Activated naive CD4-positive, alpha-beta T cell treated with anti-CD3 and anti-CD28 coated beads, Interleukin-2, amount 10 ng/mL, durations not matched to agents 7 days and 5 days (primary cell): ENCODE data around the gene TMEM178B.
"Not testable (repeated sequence)": the region's sequence is repeated elsewhere in the genome, so short reads cannot be mapped to it uniquely, and the experiment has no call there.

Experiments used
- CTCF ChIA-PET: fragments of 350-600 bp; sonication (Branson Sonifier 250); formaldehyde crosslinking; loops from one replicate; lab custom pipeline; 2021; ENCODE audit warnings: antibody characterized with exemption; lab: Charles Lee
- DNase-seq: peaks from one replicate; pipeline ENCODE4 v3.0.0-alpha.2; 2020
- H3K27ac Mint-ChIP-seq: one replicate; pipeline ENCODE4 v1.8.0; 2021; ENCODE audit warnings: mild to moderate bottlenecking, moderate library complexity, mixed read lengths
- H3K27me3 Mint-ChIP-seq: one replicate; pipeline ENCODE4 v1.8.0; 2021; ENCODE audit warnings: mild to moderate bottlenecking, mixed read lengths
- H3K36me3 Mint-ChIP-seq: one replicate; pipeline ENCODE4 v1.8.0; 2021; ENCODE audit warnings: mixed read lengths
- H3K4me1 Mint-ChIP-seq: one replicate; pipeline ENCODE4 v1.8.0; 2021; ENCODE audit warnings: mixed read lengths
- H3K4me3 Mint-ChIP-seq: one replicate; pipeline ENCODE4 v1.8.0; 2021; ENCODE audit warnings: mild to moderate bottlenecking, moderate library complexity, mixed read lengths
- H3K9me3 Mint-ChIP-seq: one replicate; pipeline ENCODE4 v1.8.0; 2021; ENCODE audit warnings: mixed read lengths

The TMEM178B gene

GRCh38 chr7:141386881-141387280, 313.0 kb downstream of the TMEM178B start:
- H3K27ac Mint-ChIP-seq = no peak overlapping the region

GRCh38 chr7:141387521-141388217, 313.8 kb downstream of the TMEM178B start:
- no peak overlapping the region for H3K4me3 Mint-ChIP-seq
- no peak for DNase-seq
- no peaks in the 10 kb centered on the region for H3K9me3 Mint-ChIP-seq
- H3K36me3 Mint-ChIP-seq = no peaks in the 10 kb centered on the region
- H3K4me1 Mint-ChIP-seq = no peaks in the 10 kb centered on the region
- H3K27ac Mint-ChIP-seq = no peak overlapping the region
- CTCF ChIA-PET = no interaction called here
- peaks cover 3% of the 10 kb centered on the region for H3K27me3 Mint-ChIP-seq

More at GRCh38 chr7:141386881-141387280, 313.0 kb downstream of the TMEM178B start:
- H3K4me3 Mint-ChIP-seq = no peak overlapping the region
- CTCF ChIA-PET = no interaction called here
- H3K9me3 Mint-ChIP-seq = no peaks in the 10 kb centered on the region
- H3K4me1 Mint-ChIP-seq = no peaks in the 10 kb centered on the region
- H3K27me3 Mint-ChIP-seq = peaks cover 3% of the 10 kb centered on the region
- no peaks in the 10 kb centered on the region for H3K36me3 Mint-ChIP-seq
- no peak for DNase-seq

GRCh38 chr7:141389140-141389796, 315.4 kb downstream of the TMEM178B start:
- CTCF ChIA-PET = no interaction called here

GRCh38 chr7:141390339-141390738, 316.5 kb downstream of the TMEM178B start:
- Mint-ChIP-seq H3K27ac (no peak overlapping the region), H3K36me3 (no peaks in the 10 kb centered on the region), H3K4me1 (no peaks in the 10 kb centered on the region), H3K27me3 (peaks cover 3% of the 10 kb centered on the region), H3K4me3 (no peak overlapping the region), H3K9me3 (no peaks in the 10 kb centered on the region)
- no peak for DNase-seq
- CTCF ChIA-PET = no interaction called here

More at GRCh38 chr7:141389140-141389796, 315.4 kb downstream of the TMEM178B start:
- H3K36me3 Mint-ChIP-seq = no peaks in the 10 kb centered on the region
- H3K9me3 Mint-ChIP-seq = no peaks in the 10 kb centered on the region
- H3K4me3 Mint-ChIP-seq = no peak overlapping the region
- no peak overlapping the region for H3K27ac Mint-ChIP-seq
- H3K27me3 Mint-ChIP-seq = peaks cover 3% of the 10 kb centered on the region
- DNase-seq = no peak
- no peaks in the 10 kb centered on the region for H3K4me1 Mint-ChIP-seq

- Mint-ChIP-seq H3K27me3 (peaks cover 5% of the 10 kb centered on the region), H3K9me3 (no peaks in the 10 kb centered on the region), H3K4me3 (no peak overlapping the region), H3K4me1 (no peaks in the 10 kb centered on the region), H3K27ac (no peak overlapping the region), H3K36me3 (no peaks in the 10 kb centered on the region)
- DNase-seq = no peak
- CTCF ChIA-PET = no interaction called here
Measured at GRCh38 chr7:141393056-141393455, 319.2 kb downstream of the TMEM178B start.

- H3K27me3 Mint-ChIP-seq = peaks cover 19% of the 10 kb centered on the region
- CTCF ChIA-PET = no interaction called here
Measured at GRCh38 chr7:141397236-141398163, 323.6 kb downstream of the TMEM178B start.

GRCh38 chr7:141400356-141400755, 326.5 kb downstream of the TMEM178B start:
- H3K4me3 Mint-ChIP-seq = no peak overlapping the region
- H3K9me3 Mint-ChIP-seq = no peaks in the 10 kb centered on the region
- H3K27ac Mint-ChIP-seq = no peak overlapping the region
- no peaks in the 10 kb centered on the region for H3K36me3 Mint-ChIP-seq
- DNase-seq = no peak
- H3K27me3 Mint-ChIP-seq = peaks cover 19% of the 10 kb centered on the region
- H3K4me1 Mint-ChIP-seq = no peaks in the 10 kb centered on the region
- CTCF ChIA-PET = no interaction called here

More at GRCh38 chr7:141397236-141398163, 323.6 kb downstream of the TMEM178B start:
- Mint-ChIP-seq H3K4me1 (no peaks in the 10 kb centered on the region), H3K36me3 (no peaks in the 10 kb centered on the region), H3K27ac (no peak overlapping the region), H3K9me3 (no peaks in the 10 kb centered on the region), H3K4me3 (no peak overlapping the region)
- DNase-seq = no peak

GRCh38 chr7:141402277-141402996, 328.6 kb downstream of the TMEM178B start:
- Mint-ChIP-seq H3K9me3 (no peaks in the 10 kb centered on the region), H3K4me3 (no peak overlapping the region), H3K27ac (no peak overlapping the region), H3K4me1 (no peaks in the 10 kb centered on the region), H3K36me3 (no peaks in the 10 kb centered on the region), H3K27me3 (peaks cover 19% of the 10 kb centered on the region)
- no peak for DNase-seq
- CTCF ChIA-PET = no interaction called here

GRCh38 chr7:141403846-141404245, 330.0 kb downstream of the TMEM178B start:
- not testable (repeated sequence) for H3K36me3 Mint-ChIP-seq, DNase-seq, H3K4me1 Mint-ChIP-seq, H3K9me3 Mint-ChIP-seq, H3K27ac Mint-ChIP-seq, H3K4me3 Mint-ChIP-seq
- CTCF ChIA-PET = interaction anchor here (0.7 kb wide), 1 partner anchor 887 kb away, joined by 3 read pairs; no protein-coding TSS in a partner anchor
- peaks cover 15% of the 10 kb centered on the region for H3K27me3 Mint-ChIP-seq

- Mint-ChIP-seq H3K4me1 (no peaks in the 10 kb centered on the region), H3K27ac (no peak overlapping the region), H3K36me3 (no peaks in the 10 kb centered on the region), H3K27me3 (peaks cover 22% of the 10 kb centered on the region), H3K4me3 (no peak overlapping the region), H3K9me3 (no peaks in the 10 kb centered on the region)
- CTCF ChIA-PET = no interaction called here
- no peak for DNase-seq
Measured at GRCh38 chr7:141406347-141406746, 332.5 kb downstream of the TMEM178B start.

GRCh38 chr7:141407893-141408292, 334.0 kb downstream of the TMEM178B start:
- Mint-ChIP-seq H3K9me3 (no peaks in the 10 kb centered on the region), H3K27me3 (peaks cover 22% of the 10 kb centered on the region), H3K4me1 (no peaks in the 10 kb centered on the region), H3K27ac (no peak overlapping the region), H3K36me3 (no peaks in the 10 kb centered on the region), H3K4me3 (no peak overlapping the region)
- DNase-seq = no peak
- CTCF ChIA-PET = no interaction called here

- CTCF ChIA-PET = no interaction called here
- H3K4me1 Mint-ChIP-seq = no peaks in the 10 kb centered on the region
- H3K9me3 Mint-ChIP-seq = no peaks in the 10 kb centered on the region
- no peaks in the 10 kb centered on the region for H3K36me3 Mint-ChIP-seq
- no peak overlapping the region for H3K4me3 Mint-ChIP-seq
- no peak for DNase-seq
- H3K27ac Mint-ChIP-seq = no peak overlapping the region
- H3K27me3 Mint-ChIP-seq = peaks cover 22% of the 10 kb centered on the region
Measured at GRCh38 chr7:141408440-141408839, 334.6 kb downstream of the TMEM178B start.

- no peaks in the 10 kb centered on the region for H3K9me3 Mint-ChIP-seq
- DNase-seq = no peak
Measured at GRCh38 chr7:141409219-141409618, 335.4 kb downstream of the TMEM178B start.

More at GRCh38 chr7:141409219-141409618, 335.4 kb downstream of the TMEM178B start:
- CTCF ChIA-PET = no interaction called here
- Mint-ChIP-seq H3K4me3 (no peak overlapping the region), H3K36me3 (no peaks in the 10 kb centered on the region), H3K4me1 (no peaks in the 10 kb centered on the region), H3K27ac (no peak overlapping the region), H3K27me3 (peaks cover 22% of the 10 kb centered on the region)
